A673 (cell line): ENCODE measurements around the gene IL36G.

ENCODE experiments used
- CTCF ChIP-seq: fragments of 300-800, 200-600 bp; sonication (generic); conservative IDR thresholded peaks from 2 replicates; pipeline ENCODE4 v1.5.1; 2017; ENCODE audit warnings: low read depth, mild to moderate bottlenecking, antibody characterized with exemption, low read length, moderate library complexity, mixed read lengths
- EZH2 ChIP-seq: fragments of 200-600 bp; sonication (generic); IDR thresholded peaks from 2 replicates; pipeline ENCODE4 v1.6.1; 2017; ENCODE audit warnings: borderline replicate concordance, low read depth, mild to moderate bottlenecking, mixed read lengths, antibody characterized with exemption, low read length; ENCODE audit not compliant: poor library complexity, severe bottlenecking

- peak; percentile 27; the same call in 1 of the 2 replicates for TF ChIP-seq CTCF
- no peak for TF ChIP-seq EZH2
Observed at GRCh38 chr2:112960230-112960825, 17.5 kb upstream of the IL36G start.
